ENCODE measurements around the gene SLC16A6.
A peak's percentile ranks its signal among the peaks of the same experiment; 100 is the strongest.
"Not testable (repeated sequence)": the region's sequence is repeated elsewhere in the genome, so short reads cannot be mapped to it uniquely, and the experiment has no call there.

Gene SLC16A6

DNA sequence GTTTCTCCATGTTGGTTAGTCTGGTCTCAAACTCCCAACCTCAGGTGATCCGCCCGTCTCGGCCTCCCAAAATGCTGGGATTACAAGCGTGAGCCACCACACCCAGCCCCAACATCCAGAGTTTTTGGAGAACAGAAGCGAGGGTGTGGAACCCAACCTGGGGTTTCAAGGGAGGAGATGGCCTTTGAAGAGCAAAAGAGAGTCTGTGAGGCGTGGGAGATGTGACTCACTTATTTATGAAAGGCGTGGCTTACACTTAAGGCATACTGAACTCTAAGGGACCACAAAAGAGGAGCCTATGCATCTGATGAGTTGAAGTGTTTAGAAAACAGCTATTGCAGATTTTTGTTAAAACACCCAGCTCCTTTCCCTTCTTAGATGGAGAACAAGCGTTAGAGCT, 19.2 kb upstream of the SLC16A6 start:
- DNase-seq: peak; percentile 34

DNA sequence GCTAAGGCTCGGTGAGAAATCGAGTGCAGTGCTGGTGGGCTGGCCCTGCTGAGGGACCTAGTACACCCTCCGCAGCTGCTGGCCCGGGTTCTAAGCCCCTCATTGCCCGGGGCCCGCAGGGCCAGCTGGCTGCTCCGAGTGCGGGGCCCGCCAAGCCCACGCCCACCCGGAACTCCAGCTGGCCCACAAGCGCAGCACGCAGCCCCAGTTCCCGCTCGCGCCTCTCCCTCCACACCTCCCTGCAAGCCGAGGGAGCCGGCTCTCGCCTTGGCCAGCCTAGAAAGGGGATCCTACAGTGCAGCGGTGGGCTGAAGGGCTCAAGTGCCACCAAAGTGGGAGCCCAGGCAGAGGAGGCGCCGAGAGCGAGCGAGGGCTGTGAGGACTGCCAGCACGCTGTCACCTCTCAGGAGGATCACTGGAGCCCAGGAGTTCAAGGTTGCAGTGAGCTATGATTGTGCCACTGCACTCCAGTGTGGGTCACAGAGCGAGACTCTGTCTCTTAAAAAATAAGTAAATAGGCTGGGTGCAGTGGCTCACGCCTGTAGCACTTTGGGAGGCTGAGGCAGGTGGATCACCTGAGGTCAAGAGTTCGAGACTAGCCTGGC, 18.2 kb upstream of the SLC16A6 start:
- not testable (repeated sequence) for DNase-seq

DNA sequence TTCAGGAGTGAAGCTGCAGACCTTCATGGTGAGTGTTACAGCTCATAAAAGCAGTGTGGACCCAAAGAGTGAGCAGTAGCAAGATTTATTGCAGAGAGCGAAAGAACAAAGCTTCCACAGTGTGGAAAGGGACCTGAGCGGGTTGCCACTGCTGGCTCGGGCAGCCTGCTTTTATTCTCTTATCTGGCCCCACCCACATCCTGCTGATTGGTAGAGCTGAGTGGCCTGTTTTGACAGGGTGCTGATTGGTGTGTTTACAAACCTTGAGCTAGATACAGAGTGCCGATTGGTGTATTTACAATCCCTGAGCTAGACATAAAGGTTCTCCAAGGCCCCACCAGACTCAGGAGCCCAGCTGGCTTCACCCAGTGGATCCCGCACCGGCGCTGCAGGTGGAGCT, 17.6 kb upstream of the SLC16A6 start:
- DNase-seq: not testable (repeated sequence)

GRCh38 chr17:68307443-68307842, 16.5 kb upstream of the SLC16A6 start:
- no peak for DNase-seq

GRCh38 chr17:68306819-68307218, 15.9 kb upstream of the SLC16A6 start:
- no peak for DNase-seq

DNA sequence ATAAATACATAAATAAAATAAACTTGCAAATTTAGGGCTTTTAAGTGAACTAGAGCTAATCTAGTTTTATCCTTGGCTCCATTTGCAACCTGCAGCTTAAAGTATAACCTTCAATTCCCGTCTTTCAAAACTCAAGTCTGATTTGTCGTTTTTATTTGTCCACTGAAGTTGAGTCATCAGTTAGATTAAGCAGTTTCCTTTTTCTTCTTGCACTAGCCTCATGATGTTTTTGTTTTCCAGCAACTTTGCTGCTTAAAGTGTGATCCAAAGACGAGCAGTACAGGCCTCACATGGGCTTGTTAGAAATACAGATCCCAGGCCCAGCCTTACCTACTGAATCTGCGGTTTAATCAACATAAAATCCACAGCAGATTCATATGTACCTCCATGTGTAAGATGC, 14.2 kb upstream of the SLC16A6 start:
- no peak for DNase-seq

GRCh38 chr17:68304706-68305105, 13.8 kb upstream of the SLC16A6 start:
- no peak for DNase-seq

- no peak for DNase-seq
Measured at GRCh38 chr17:68302666-68303065, 11.7 kb upstream of the SLC16A6 start.

- no peak for DNase-seq
Measured at GRCh38 chr17:68302066-68302564, 11.2 kb upstream of the SLC16A6 start.

- no peak for DNase-seq
Measured at GRCh38 chr17:68301438-68301959, 10.6 kb upstream of the SLC16A6 start.

- no peak for DNase-seq
Measured at GRCh38 chr17:68299817-68300216, 8.9 kb upstream of the SLC16A6 start.

DNA sequence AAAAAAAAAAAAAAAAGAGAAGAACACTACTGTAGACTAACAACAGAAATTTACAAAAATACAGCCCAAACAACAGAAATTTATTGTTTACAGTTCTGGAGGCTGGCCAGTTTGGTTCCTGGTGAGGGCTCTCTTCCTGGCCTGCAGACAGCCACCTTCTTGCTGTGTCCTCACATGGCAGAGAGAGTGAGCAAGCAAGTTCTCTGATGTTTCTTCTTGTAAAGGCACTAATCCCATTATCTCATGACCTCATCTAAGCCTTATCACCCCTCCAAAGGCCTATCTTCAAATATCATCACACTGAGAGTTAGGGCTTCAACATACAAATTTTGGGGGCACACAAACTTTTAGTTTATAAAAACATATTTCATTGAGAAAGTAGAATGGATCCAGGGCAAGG, 7.7 kb upstream of the SLC16A6 start:
- no peak for DNase-seq

DNA sequence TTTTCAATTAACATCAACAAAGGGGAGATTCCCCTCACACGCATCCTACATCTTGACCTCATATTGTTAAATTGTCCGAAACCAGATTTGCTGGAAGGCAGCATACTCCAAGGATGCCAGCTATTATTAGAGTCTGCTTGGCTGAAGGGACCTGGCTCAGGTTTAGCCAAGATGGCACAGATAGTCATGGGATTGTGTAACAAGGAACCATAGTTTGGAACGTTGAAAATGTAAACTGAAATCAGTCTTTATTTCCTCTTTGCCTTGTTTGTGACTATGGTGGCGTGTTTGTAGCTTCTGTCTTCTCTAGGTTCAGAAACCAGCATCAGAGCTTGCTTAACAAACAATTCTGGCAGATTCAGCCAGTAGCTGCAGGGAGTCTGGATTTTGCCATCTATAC, 6.3 kb upstream of the SLC16A6 start:
- DNase-seq: no peak

DNA sequence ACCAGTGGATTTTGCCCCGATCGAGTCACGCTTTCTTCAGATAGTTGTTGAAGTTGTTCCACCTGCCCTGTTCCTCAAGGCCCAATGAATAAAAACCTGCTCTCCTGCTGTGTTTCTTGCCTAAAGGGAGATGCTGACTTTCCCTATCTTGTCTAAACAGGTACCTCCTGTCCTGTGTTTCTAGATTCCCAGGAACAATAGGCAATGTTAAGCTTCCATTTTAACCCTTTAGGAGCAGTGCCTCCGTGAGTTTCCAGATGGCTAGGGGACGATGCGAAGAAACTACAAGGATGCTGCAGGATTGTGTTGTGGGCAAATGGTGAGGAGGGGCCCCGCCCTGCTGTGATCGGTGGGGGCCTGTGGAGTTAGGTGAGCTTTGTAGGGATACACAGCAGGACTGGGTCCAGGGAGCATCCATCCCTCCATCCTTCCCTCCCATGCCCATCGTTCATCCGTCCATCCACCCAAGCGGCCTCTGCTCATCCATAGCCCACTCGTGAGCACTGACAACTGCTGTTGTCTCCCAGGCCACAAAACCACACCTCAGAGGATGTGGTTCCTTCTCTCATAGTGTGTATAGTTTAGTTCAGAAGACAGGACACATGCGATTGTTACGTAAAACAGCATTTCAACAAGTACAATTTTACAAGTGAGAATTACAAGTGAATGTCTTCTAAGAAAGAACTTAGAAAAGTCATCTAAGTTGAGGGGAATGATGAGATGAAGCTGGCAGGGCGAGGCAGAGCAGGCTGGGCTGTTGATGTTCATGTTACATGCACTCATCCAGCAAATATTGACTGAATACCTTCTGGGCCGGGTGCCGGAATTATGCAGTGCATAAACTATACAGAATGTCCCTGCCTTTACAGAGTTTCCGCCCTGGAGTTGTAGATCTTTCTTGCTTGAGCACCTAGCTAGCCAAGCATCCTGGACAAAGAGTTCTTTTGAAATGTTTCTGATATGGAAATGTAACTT, 5.6 kb upstream of the SLC16A6 start:
- peak; percentile 66 for DNase-seq

GRCh38 chr17:68295086-68295485, 4.2 kb upstream of the SLC16A6 start:
- DNase-seq: no peak

- no peak for DNase-seq
Measured at GRCh38 chr17:68294617-68295016, 3.7 kb upstream of the SLC16A6 start.

DNA sequence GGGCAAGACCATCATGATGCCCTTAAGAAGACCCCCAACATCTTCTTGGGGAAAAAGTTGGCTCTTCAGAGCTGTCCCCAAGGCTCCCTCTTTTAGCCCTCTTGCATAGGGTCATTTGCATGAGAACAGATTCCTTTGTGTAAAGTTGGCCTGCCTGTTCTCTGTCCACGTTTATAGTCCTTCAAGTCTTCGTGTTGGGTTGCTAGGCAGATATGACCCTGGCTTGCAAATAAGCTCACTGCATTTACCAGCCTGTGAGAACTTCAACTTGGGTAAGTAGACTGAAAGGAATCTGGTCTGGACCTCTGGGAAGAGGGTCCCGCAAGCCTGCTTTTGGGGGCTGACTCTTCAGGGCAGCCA, 3.2 kb upstream of the SLC16A6 start:
- no peak for DNase-seq

DNA sequence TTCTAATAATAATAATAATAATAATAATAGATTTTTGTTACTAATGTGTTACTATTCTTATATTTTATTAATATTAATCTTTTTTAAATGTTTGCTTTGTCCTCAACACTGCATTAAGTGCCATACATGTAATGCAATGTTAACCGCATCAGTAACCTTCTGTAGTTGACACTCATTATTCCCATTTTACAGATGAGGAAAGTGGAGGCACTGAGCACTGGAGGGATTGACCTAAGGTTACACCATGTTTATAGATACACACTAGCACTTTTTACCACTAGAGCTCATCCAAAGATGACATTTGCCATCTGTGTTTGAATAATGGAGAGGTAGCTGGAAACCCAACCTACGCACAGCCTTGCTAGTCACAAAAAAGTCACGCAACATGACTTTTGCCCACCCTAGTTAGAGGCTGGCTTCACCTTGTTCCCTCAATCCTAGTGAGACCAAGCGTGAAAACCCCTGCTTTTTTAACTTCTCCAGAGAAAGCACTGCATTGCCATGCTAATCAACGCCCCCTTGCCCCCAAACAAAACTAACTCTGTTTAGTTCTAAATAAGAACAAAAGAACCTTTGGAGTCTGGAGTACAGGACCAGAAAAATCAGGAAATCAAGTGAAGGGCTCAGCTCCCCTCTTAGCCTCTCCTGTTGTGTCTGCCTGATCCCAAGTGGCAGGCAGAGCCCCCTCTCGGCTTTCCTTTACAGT, 2.7 kb upstream of the SLC16A6 start:
- DNase-seq: no peak

- no peak for DNase-seq
Measured at GRCh38 chr17:68292689-68293040, 1.7 kb upstream of the SLC16A6 start.

DNA sequence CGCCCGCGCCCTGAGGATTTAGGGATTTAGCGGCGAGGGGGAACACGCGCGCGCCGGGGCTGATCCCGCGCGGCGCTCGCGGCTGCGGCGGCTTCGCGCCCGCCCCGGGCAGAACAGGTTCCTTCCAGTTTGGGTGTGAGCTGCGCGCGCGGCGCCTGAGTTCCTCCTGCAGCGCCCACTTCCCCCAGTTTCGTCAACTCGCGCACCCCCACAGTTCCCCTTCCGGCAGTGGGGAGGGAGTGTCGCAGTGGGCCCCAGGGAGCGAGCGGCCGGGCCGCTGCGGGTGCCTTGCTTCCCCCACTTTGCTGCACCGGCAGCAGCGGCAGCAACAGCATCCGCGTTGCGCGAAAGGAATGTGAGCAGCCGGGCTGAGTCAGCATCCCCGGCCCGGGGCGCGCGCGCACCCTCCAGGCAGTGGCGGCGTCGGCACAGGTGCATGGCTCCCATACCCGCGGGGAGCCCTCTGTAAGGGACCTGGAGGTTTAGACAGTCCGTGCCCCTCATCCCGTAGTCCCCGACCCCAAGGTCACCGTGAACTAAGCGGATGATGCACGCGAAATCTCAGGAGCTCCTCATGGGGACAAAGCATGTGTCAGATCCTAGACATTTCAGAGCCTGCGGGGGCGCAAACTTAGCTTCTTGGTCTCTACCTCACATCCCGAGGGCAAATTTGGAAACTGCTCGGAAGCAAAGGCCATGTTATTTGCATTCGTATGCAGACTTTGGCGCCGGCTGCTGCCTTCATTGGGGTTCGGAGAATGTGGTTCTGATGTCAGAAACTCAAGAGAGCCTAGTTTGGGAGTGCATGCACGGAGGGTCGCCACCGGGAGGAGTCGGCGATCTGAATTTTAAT, 1.1 kb upstream of the SLC16A6 start:
- peak; percentile 92 for DNase-seq

DNA sequence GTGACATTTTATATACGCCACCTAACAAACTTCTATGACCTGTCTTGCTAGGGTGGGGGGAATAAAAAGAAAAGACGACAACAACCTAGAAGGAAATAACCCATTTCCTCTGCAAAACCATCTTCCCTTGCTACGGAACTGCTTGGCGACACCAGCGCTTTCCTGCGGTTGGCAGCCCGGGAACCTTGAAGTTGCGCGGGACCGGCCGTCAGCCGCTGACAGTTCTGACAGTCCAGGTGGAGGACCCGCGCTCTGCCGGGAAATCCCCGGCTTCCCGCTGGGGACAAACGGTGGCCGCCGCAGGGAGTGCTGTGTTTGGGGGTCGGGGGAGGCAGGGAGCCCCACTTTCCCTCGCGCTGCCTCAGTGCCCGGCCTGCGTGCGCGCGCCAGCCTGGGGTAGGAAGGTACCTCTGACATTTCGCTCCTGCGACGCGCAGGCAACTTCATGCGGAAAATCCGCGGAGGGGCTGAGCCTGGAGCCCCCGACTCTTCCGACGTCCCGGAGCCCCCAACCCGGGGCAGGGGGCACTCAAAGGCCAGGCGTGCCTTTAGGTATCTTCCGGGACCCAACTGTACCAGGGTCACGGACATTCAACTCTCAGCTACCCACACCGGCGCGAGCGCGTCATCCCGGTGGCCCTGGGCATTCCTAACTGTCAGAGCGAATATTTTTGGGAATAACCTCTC, 516 bp downstream of the SLC16A6 start:
- peak; percentile 56 for DNase-seq

DNA sequence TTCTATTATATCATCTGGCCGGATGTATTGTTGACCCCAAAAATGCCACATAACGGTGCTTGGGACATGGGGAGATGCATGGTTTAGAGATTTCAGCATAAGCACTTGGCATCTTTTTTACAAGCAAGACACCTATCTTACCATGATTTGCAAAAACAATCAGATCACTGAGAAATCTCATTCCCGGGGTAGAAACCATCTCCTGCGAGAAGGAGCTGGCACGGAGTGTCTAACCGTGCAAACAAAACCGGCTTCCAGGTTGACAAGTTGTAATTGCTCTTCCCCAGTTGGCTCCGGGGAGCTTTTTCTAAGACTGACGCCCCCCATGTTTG, 1.0 kb downstream of the SLC16A6 start:
- DNase-seq: no peak

All from activated gamma-delta T cell treated with Interleukin-2 at 50 U/mL for 16 hours (primary cell).